Hepatic stellate cell (primary cell): ENCODE measurements around the gene APCS.
A peak's percentile ranks its signal among the peaks of the same experiment; 100 is the strongest.

ENCODE experiments used
- DNase-seq: peaks from one replicate; pipeline ENCODE4 v3.0.0; 2011; ENCODE audit warnings: low spot score

The APCS gene

DNA sequence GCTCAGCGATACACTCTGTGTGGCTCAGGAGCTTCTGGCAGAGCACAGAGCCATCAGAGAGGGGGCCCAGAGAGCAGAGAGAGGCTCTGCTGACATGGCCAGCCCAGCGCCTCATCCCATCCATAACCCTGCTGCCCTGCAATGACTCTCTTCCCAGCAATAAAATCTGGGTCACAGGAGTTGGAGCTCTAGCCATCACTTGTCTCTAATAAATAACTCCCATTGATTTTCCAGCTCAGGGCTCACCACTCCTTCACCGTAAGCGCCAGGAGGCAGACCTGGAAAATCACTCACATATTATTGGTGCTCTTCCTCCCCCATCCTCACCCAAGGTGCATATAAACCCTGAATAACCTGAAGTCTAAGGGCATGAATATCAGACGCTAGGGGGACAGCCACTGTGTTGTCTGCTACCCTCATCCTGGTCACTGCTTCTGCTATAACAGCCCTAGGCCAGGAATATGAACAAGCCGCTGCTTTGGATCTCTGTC is at the start of gene APCS:
TSS of gene APCS (plus strand) at position 366 of the 491 bp plus-strand sequence. CDS start at position 462, 96 bp downstream.
- DNase-seq: no peak

DNA sequence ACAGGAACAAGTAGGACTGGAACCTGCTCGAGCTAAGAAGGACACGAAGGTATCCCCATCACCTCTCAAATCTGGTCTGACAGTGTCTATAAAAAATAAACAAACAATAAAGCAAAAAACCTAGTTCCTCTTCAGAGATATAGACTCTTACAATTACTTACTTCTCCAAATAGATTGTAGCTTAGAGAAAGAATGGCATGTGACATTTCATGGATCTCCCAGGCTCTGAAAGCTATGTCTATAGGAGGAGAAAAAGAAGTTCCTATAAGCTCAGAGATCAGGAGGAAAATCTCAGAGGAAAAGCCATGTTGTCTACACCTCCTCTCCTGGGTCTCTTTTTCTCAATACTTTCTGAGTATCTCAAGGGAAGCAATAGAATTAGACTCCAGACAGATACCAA is 39.5 kb upstream of the APCS start:
- no peak for DNase-seq

DNA sequence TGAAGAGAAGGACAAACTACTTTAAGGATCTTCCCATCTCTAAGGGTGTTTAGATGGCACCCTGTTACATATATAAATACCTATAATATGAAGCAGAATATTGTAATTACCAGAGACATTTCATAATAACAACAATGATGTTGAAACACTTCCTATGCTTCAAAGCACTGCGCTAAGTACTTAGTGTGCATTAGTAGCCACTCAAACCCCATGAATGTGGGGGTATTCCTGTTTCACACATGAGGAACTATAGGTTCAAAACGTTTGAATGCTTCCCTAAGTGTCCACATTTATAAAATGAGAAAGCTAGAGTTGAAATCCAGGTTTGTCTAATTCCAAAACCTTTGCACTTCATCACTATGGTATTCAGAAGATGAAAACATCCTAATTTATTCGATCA is 33.4 kb upstream of the APCS start:
- DNase-seq: no peak

DNA sequence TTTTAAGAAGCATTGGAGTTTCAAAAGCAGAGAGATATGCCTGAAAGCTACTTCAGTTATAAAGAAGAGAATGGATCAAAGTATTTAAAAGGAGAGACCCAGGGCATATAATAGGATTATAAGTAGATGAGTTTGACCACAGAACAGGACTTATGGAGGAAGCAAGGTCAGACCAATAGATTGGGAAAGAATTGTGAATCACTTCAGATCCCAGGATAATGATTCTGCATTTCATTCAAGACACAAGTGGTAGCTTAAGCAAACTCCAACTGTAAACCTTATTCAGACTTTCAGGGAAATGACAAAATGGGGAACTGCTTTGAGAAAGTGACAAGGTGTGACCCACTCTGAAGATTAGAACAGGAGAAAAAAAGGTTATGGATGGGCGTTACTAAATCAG is 32.9 kb upstream of the APCS start:
- DNase-seq: no peak

GRCh38 chr1:159556931-159557369 is 30.7 kb upstream of the APCS start:
- no peak for DNase-seq

GRCh38 chr1:159560599-159560998 is 27.0 kb upstream of the APCS start:
- DNase-seq: no peak

DNA sequence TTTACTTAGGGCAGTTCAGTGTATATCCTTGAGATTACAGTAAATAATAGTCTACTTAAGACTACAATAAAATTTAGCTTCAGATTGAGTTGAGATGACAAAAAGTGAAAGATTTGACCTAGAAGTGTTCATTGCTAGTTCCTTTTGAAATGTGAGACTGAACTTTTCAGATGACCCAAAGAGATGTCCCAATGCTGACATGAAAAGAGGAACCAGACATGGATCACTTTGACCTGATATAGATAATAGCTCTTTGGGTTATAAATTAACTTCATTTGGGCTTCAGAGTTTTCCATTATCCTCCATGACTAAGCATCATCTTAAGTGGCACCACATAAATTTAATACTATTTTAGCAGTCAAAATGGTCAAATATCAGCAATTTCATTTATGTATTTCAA is 26.1 kb upstream of the APCS start:
- DNase-seq: no peak

GRCh38 chr1:159562680-159563079 is 24.9 kb upstream of the APCS start:
- DNase-seq: no peak

- DNase-seq: no peak
Observed at GRCh38 chr1:159577446-159577845, 10.2 kb upstream of the APCS start.

- DNase-seq: no peak
Observed at GRCh38 chr1:159580340-159580739, 7.3 kb upstream of the APCS start.

DNA sequence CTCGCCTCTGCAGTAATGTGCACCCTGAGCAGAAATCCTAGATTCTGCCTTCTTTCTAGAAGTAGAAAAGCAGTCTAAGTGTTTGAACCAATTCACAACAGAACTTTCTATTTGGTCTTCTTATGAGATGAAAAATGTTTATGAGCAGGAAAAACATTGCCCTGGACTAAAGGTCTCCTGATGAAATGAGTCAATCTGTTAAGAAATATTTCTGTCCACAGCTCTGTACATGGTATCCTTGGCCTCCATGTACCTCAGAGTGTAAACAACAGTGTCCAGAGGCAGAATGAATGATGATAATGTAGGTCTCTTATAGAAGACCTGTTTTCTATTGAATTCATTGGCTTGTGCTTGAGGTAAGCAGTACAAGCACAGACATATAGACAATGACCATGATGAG is 6.2 kb upstream of the APCS start:
- DNase-seq: no peak

GRCh38 chr1:159584536-159584935 is 3.1 kb upstream of the APCS start:
- DNase-seq: no peak

DNA sequence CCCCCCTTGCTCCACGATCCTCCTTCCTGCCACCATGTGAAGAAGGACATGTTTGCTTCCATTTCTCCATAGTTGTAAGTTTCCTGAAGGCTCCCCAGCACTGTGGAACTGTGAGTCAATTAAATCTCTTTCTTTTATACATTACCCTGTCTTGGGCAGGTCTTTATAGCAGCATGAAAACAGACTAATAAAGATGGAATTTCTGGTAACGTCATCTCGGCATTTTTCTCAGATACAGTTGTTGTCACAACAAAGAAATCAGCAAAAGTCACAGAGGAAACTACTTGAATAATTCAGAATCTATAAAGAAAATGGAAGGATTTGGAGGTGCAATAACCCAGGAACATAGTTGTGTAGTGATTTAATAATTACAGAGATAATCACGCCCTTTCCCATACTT is 4.4 kb downstream of the APCS start:
- DNase-seq: no peak

GRCh38 chr1:159594625-159595405 is 7.2 kb downstream of the APCS start:
- DNase-seq: no peak

GRCh38 chr1:159598196-159598595 is 10.6 kb downstream of the APCS start:
- peak; percentile 29 for DNase-seq

DNA sequence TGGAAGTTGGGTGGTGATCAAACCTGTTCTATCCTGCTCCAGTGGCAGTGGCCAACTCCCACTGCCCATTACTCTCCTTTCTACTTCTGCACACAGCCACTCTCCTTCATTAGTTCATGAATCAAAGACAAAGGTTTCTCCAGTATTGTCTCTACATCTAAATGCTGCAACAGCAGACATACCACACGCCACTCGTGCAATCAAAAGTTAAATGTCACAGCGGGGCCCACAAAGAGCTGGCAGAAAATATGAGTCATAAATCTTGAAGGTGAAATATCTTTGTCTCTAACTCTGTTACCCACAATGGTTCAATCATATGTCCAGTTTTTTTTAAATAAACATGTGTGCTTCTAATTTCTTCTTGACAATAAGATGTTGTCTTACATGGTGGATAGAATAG is 13.3 kb downstream of the APCS start:
- no peak for DNase-seq

DNA sequence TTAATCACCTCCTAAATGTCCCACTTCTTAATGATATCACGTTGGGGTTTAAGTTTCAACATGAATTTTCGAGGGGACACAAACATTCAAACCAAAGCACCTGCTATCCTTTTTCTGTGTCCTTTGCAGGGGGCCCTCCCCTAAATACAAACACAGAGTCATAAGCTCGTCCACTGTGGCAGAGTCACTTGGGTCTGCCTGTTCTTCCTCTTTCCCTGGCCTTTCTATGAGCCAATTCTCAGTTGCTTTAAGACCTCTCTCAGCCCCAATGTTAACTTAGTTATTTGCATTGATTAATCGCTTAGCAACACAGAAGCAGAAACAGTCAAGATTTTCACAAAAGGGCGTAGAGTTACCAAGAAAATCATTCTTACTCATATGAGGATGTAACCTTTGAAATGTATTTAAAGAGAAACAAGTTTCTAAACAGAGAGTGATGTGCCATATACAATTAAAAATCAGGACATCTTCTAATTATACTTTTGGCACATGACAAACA is 14.9 kb downstream of the APCS start:
- no peak for DNase-seq

GRCh38 chr1:159612211-159612885 is 24.7 kb downstream of the APCS start:
- no peak for DNase-seq

DNA sequence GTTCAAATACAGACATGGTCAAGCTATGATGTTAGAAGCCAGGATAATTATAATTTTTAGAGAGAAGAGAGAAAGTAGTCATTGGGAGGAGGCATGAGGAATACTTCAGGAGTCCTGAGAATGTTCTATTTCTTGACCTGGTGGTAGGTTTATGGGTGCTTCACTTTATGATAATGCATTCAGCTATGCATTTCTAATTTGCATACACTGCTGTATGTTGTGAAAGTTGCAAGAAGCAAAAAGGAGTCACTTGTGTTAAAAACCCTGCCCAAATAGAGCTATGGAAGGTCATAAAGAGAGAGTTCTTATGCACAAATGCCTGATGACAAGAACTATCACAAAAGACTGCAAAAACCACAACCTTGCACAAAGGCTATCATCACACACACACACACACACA is 45.3 kb downstream of the APCS start:
- no peak for DNase-seq
